ENCODE measurements around the gene CDC42EP2. TPM values are rescaled to one million over a fixed set of nuclear protein-coding genes. Genes with fewer than 3 reads are reported as not detected.

The CDC42EP2 gene
- total and polyA plus RNA-seq, 10 of the 15 experiments (the other 5 are each of a cell fraction or from before 2014, with no cell fraction given): 0.03 to 1.2 (median 0.09) TPM; not detected in 3

- no peak for TF ChIP-seq EGR1 (IDR thresholded peaks at IDR 0.05; ENCODE audit: borderline replicate concordance in 1 of 2, low read depth in 2 of 2, low read length in 2 of 2)
- TF ChIP-seq POU2F2 (IDR thresholded peaks at IDR 0.05; ENCODE audit: borderline replicate concordance, low read depth, low read length): peak; percentile 27; the same call in 1 of the 3 replicates
- TF ChIP-seq KAT2A (conservative IDR thresholded peaks at IDR 0.05; ENCODE audit: control insufficient read depth, low read depth, low read length): no peak
- TF ChIP-seq TARDBP (IDR thresholded peaks at IDR 0.05; ENCODE audit: borderline replicate concordance): no peak
- TF ChIP-seq ZNF217 (IDR thresholded peaks at IDR 0.05): no peak
- peak; percentile 73 for TF ChIP-seq IRF4 (IDR thresholded peaks at IDR 0.05; ENCODE audit: low read depth, low read length)
- no peak for TF ChIP-seq SIX5 (IDR thresholded peaks at IDR 0.05; ENCODE audit: low read depth, low read length, severe bottlenecking)
- no peak for TF ChIP-seq REST (IDR thresholded peaks at IDR 0.05; ENCODE audit: low read depth, low read length)
- no peak for TF ChIP-seq POLR2A (IDR thresholded peaks at IDR 0.05; ENCODE audit: low read depth, low read length)
- peak; percentile 31; the same call in 1 of the 2 replicates for TF ChIP-seq PML (IDR thresholded peaks at IDR 0.05; ENCODE audit: low read length)
- peak; percentile 78 for TF ChIP-seq EED (IDR thresholded peaks at IDR 0.05; ENCODE audit: low read depth)
- no peak for TF ChIP-seq CBX5 (IDR thresholded peaks at IDR 0.05; ENCODE audit: low read depth)
- TF ChIP-seq IKZF2 (IDR thresholded peaks at IDR 0.05): peak; percentile 79 to 81; a peak in 3 of 4 replicates
- TF ChIP-seq CTCF (IDR thresholded peaks at IDR 0.05 in 2 of 3, conservative IDR thresholded peaks at IDR 0.05 in 1 of 3; ENCODE audit: control insufficient read depth in 2 of 3, extremely low read depth in 1 of 3, insufficient read depth in 1 of 3, low read depth in 3 of 3, low read length in 3 of 3): no peak
- no peak for TF ChIP-seq IRF5 (IDR thresholded peaks at IDR 0.05; ENCODE audit: borderline replicate concordance)
- no peak for TF ChIP-seq KDM1A (IDR thresholded peaks at IDR 0.05; ENCODE audit: borderline replicate concordance)
- TF ChIP-seq GATAD2B (conservative IDR thresholded peaks at IDR 0.05; ENCODE audit: low read depth): 0 out of 2 replicates have a peak, but pooled peaks have one; percentile 13
- TF ChIP-seq ZNF622 (IDR thresholded peaks at IDR 0.05): no peak
- TF ChIP-seq SKIL (IDR thresholded peaks at IDR 0.05; ENCODE audit: low read depth, poor library complexity, severe bottlenecking): peak; percentile 54
- peak; percentile 60 for TF ChIP-seq PBX3 (IDR thresholded peaks at IDR 0.05; ENCODE audit: insufficient replicate concordance, low read depth, low read length)
- TF ChIP-seq MEF2A (IDR thresholded peaks at IDR 0.05; ENCODE audit: insufficient read depth, low read depth, low read length): 0 out of 2 replicates have a peak, but pooled peaks have one; percentile 54
These were observed 47.8 kb downstream of the CDC42EP2 start (continued) for GRCh38 chr11:65362320-65362931.

All from GM12878 (cell line).